IMR-90 (cell line): Measurements from ENCODE around the gene PLEKHG5. TPM values are rescaled to one million over a fixed set of nuclear protein-coding genes. Genes with fewer than 3 reads are reported as not detected.

ENCODE experiments used
- ATAC-seq: fragments of 200-7000 bp; cut with Tn5 transposase; 2 replicates; pipeline ENCODE4 v1.9.1; 2020; ENCODE audit warnings: low read depth, mild to moderate bottlenecking, moderate library complexity
- BruUV-seq: library from RNA; stranded (reverse); fragments of 400-500 nt; replicated peaks from 2 replicates; lab custom pipeline; 2021; lab: Mats Ljungman, UMichigan
- CTCF ChIA-PET: fragments of 300-600 bp; formaldehyde crosslinking; extraction: SDS; loops from one replicate; lab custom pipeline; 2021; ENCODE audit warnings: antibody characterized with exemption; lab: Yijun Ruan, JAX
- POLR2A ChIA-PET: fragments of 300-600 bp; sonication (Branson Sonifier 250); formaldehyde crosslinking; loops from one replicate; lab custom pipeline; 2022; ENCODE audit warnings: antibody characterized with exemption; ENCODE audit not compliant: unreplicated experiment; lab: Charles Lee
- DNase-seq: peaks from one replicate; pipeline ENCODE4 v3.0.0; 2013
- H2AFZ ChIP-seq: replicated peaks from 2 replicates; pipeline ENCODE3; 2013; ENCODE audit warnings: low read length, mild to moderate bottlenecking; ENCODE audit not compliant: poor library complexity
- H2AK5ac ChIP-seq: 2 replicates; pipeline ENCODE4 v1.6.1; 2013; ENCODE audit warnings: low read depth, low read length, inconsistent platforms
- H2AK9ac ChIP-seq: replicated peaks from 2 replicates; pipeline ENCODE3; 2013; ENCODE audit warnings: mild to moderate bottlenecking, low read depth, low read length, moderate library complexity; ENCODE audit not compliant: poor library complexity
- H2BK120ac ChIP-seq: 2 replicates; pipeline ENCODE4 v1.6.1; 2013; ENCODE audit warnings: low read depth, low read length, inconsistent platforms
- H2BK15ac ChIP-seq: 3 replicates; pipeline ENCODE4 v1.6.1; 2013; ENCODE audit warnings: low read depth, low read length, inconsistent platforms
- H2BK20ac ChIP-seq: 2 replicates; pipeline ENCODE4 v1.6.1; 2013; ENCODE audit warnings: low read depth, mild to moderate bottlenecking, inconsistent platforms, low read length, moderate library complexity
- H2BK5ac ChIP-seq: 2 replicates; pipeline ENCODE4 v1.6.1; 2013; ENCODE audit warnings: mild to moderate bottlenecking, low read depth, low read length, inconsistent platforms; ENCODE audit not compliant: poor library complexity, severe bottlenecking
- H3K14ac ChIP-seq: replicated peaks from 2 replicates; pipeline ENCODE4 v1.6.1; 2013; ENCODE audit warnings: low read depth, low read length, inconsistent platforms
- H3K18ac ChIP-seq: 2 replicates; pipeline ENCODE4 v1.6.1; 2013; ENCODE audit warnings: low read depth, low read length, control low read depth
- H3K23ac ChIP-seq: 2 replicates; pipeline ENCODE4 v1.6.1; 2013; ENCODE audit warnings: low read depth, low read length, inconsistent platforms
- H3K27ac ChIP-seq: 2 replicates; pipeline ENCODE4 v1.5.1; 2013; ENCODE audit warnings: mild to moderate bottlenecking, control low read depth, low read length; ENCODE audit not compliant: insufficient read depth
- H3K27me3 ChIP-seq: 2 replicates; pipeline ENCODE4 v1.6.1; 2013; ENCODE audit warnings: low read length; ENCODE audit not compliant: control insufficient read depth, insufficient read depth
- H3K36me3 ChIP-seq: 2 replicates; pipeline ENCODE4 v1.6.1; 2013; ENCODE audit warnings: low read length, mixed read lengths; ENCODE audit not compliant: control insufficient read depth, insufficient read depth
- H3K4ac ChIP-seq: 2 replicates; pipeline ENCODE4 v1.6.1; 2013; ENCODE audit warnings: low read depth, low read length, inconsistent platforms
- H3K4me1 ChIP-seq: 2 replicates; pipeline ENCODE4 v1.6.1; 2013; ENCODE audit warnings: low read length, mixed read lengths; ENCODE audit not compliant: control insufficient read depth, insufficient read depth
- H3K4me2 ChIP-seq: 2 replicates; pipeline ENCODE4 v1.6.1; 2013; ENCODE audit warnings: low read depth, mild to moderate bottlenecking, control low read depth, low read length, moderate library complexity
- H3K4me3 ChIP-seq: 2 replicates; pipeline ENCODE4 v1.5.1; 2013; ENCODE audit warnings: low read depth, mild to moderate bottlenecking, control low read depth, low read length, moderate library complexity; ENCODE audit not compliant: insufficient read depth
- H3K56ac ChIP-seq: 2 replicates; pipeline ENCODE4 v1.6.1; 2013; ENCODE audit warnings: low read length, inconsistent platforms; ENCODE audit not compliant: insufficient read depth; ENCODE audit errors: extremely low read depth
- H3K79me1 ChIP-seq, 2 experiments: 2 replicates each; pipeline ENCODE4 v1.6.1; 2013; ENCODE audit warnings: low read length in 2 of 2, inconsistent platforms in 1 of 2, low read depth in 1 of 2
- H3K9ac ChIP-seq: 2 replicates; pipeline ENCODE4 v1.6.1; 2013; ENCODE audit warnings: low read depth, low read length, control low read depth
- H3K9me1 ChIP-seq: 2 replicates; pipeline ENCODE4 v1.6.1; 2013; ENCODE audit warnings: low read length, inconsistent platforms; ENCODE audit not compliant: insufficient read depth
- H3K9me3 ChIP-seq: 2 replicates; pipeline ENCODE4 v1.6.1; 2013; ENCODE audit warnings: low read length; ENCODE audit not compliant: control insufficient read depth, insufficient read depth
- H4K20me1 ChIP-seq: 2 replicates; pipeline ENCODE4 v1.6.1; 2013; ENCODE audit warnings: low read length, inconsistent platforms; ENCODE audit not compliant: insufficient read depth
- H4K5ac ChIP-seq: 2 replicates; pipeline ENCODE4 v1.6.1; 2013; ENCODE audit warnings: mild to moderate bottlenecking, low read depth, low read length, control low read depth
- H4K8ac ChIP-seq, 2 experiments: 2 replicates each; pipeline ENCODE4 v1.6.1; 2013; ENCODE audit warnings: low read depth in 2 of 2, low read length in 2 of 2, control low read depth in 1 of 2, inconsistent platforms in 1 of 2
- H4K91ac ChIP-seq: 2 replicates; pipeline ENCODE4 v1.6.1; 2013; ENCODE audit warnings: low read depth, low read length, inconsistent platforms; ENCODE audit not compliant: insufficient read depth
- CEBPB ChIP-seq: IDR thresholded peaks from 2 replicates; pipeline ENCODE4 v1.6.1; 2012; ENCODE audit warnings: low read depth, low read length, improper control_type of control experiment
- FOS ChIP-seq: fragments of 150-350 bp; IDR thresholded peaks from 2 replicates; pipeline ENCODE4 v1.6.1; 2016; ENCODE audit warnings: low read depth, low read length
- MAFK ChIP-seq: IDR thresholded peaks from 2 replicates; pipeline ENCODE4 v1.6.1; 2012; ENCODE audit warnings: low read depth, low read length, improper control_type of control experiment
- MXI1 ChIP-seq: IDR thresholded peaks from 2 replicates; pipeline ENCODE4 v1.6.1; 2012; ENCODE audit warnings: low read depth, mild to moderate bottlenecking, low read length, moderate library complexity, borderline replicate concordance
- NFE2L2 ChIP-seq: fragments of 150-350 bp; IDR thresholded peaks from 2 replicates; pipeline ENCODE4 v1.6.1; 2016; ENCODE audit warnings: low read depth, mild to moderate bottlenecking, low read length
- RFX5 ChIP-seq: IDR thresholded peaks from 2 replicates; pipeline ENCODE4 v1.8.0; 2012; ENCODE audit warnings: low read depth, mild to moderate bottlenecking, low read length, moderate library complexity
- WGBS, 2 experiments: methylation state at CpG; one replicate each; pipeline versions ENCODE4 v1.1.5 to v1.1.7; 2013; ENCODE audit warnings: missing lambda C conversion rate in 2 of 2; ENCODE audit not compliant: insufficient read length in 1 of 2; ENCODE audit errors: extremely low coverage in 2 of 2; 5-methylcytosine and 5-hydroxymethylcytosine counted together
- dilution Hi-C: fragments of 300-500 bp; cut with HindIII; formaldehyde crosslinking; loops from one replicate; pipeline ENCODE4 v1.14.3; 2018; ENCODE audit warnings: low sequenced_read_pairs; ENCODE audit not compliant: unreplicated experiment
- in situ Hi-C: fragments of 300-500 bp; cut with MboI; formaldehyde crosslinking; loops from 3 replicates; pipeline ENCODE4 v1.14.3; 2019; ENCODE audit warnings: low sequenced_read_pairs, inconsistent platforms, mixed read lengths
- intact Hi-C: fragments of 100-400 bp; cut with micrococcal nuclease; formaldehyde crosslinking; loops from 2 replicates; pipeline ENCODE4 v1.10.0; 2022
- polyA plus RNA-seq, 3 experiments: library from polyadenylated mRNA; depleted of rRNA; stranded (reverse); fragments of >200 nt; gene quantifications; 2 replicates each; pipeline ENCODE4 v1.2.3, GENCODE V29; 2012; ENCODE audit warnings: low replicate concordance in 1 of 3
- total RNA-seq: library from RNA; depleted of rRNA; stranded (reverse); fragments of >200 nt; gene quantifications from 2 replicates; pipeline ENCODE4 v1.2.3, GENCODE V29; 2012
- TF ChIP-seq, protein P1 (sequence below): fragments of 150-350 bp; IDR thresholded peaks from 2 replicates; pipeline ENCODE4 v1.6.1; 2017; ENCODE audit warnings: mild to moderate bottlenecking, antibody characterized with exemption, low read length, low read depth

PLEKHG5 gene
- total and polyA plus RNA-seq, 2 of the 4 experiments (the other 2 are of a cell fraction) = 4.8 to 11.6 TPM

DNA sequence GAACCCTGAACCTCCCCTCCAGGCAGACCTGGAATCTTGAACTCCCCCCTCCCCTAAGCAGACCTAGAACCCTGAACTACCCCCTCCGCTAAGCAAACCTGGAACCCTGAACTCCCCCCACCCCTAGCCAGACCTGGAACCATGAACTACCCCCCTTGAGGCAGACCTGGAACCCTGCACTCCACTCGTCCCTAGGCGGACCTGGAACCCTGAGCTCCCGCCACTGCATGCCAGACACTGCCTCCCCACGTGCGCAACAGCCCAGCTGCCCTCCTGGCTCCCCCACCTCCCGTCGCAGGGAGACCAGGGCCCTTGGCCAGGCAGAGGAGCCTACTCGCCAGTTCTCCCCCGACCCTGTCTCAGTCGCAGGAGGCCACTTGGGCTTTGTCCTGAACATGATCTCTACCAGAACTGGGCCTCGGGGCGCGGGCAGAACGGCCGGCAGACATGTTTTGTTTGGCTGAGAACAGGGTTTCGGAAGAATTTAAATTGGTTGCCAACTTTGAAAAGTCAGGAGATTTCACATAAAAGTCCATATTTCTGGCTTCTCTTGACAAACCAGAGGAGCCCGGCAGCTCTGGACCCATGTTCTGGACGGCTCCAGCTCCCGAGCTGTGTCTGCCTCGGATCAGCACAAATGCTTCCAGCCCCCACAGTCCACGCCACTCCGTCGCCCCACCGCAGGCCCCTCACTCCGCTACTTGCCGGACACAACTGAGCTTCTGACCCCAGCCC, 9.2 kb upstream of the PLEKHG5 start (continued):
- TF ChIP-seq FOS = no peak

DNA sequence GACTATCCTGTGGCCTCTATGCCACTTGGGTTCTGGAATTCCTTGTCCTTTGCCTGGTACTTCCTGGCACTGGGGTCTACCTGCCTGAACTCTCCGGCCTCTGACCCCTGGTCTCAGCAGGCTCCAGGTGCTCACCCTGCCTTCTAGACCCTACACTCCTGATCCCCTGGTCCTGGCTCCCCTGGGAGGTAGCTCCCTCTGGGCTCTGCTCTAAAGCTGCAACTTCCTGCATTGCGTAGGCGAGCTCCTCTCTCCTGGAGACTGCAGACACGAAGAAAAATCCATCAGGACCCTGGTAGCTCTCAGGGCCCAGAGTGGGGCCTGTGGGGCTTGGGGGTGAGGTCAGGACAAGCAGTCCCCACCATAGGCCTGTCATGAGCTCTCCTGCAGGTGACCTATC, 7.8 kb upstream of the PLEKHG5 start:
- ATAC-seq (no peak), DNase-seq (no peak)
- H3K56ac ChIP-seq = no peak overlapping the region
- CTCF ChIA-PET = interaction anchor here (1.2 kb wide), 1 partner anchor 9 kb away, joined by 3 read pairs; no protein-coding TSS in a partner anchor
- POLR2A ChIA-PET = no interaction called here
- no peaks in the 10 kb centered on the region for H3K36me3 ChIP-seq
- no CpG with 5 or more reads among the region's 4 CpGs for WGBS, 2 experiments
- no TSS peak for BruUV-seq
- no peak overlapping the region for H2BK5ac ChIP-seq
- H2AFZ ChIP-seq = no peak overlapping the region
- H3K4ac ChIP-seq = no peak overlapping the region
- 0 out of 4 replicates have a peak, but pooled peaks cover 0 to 4% of the 10 kb centered on the region in 2 experiments for H3K79me1 ChIP-seq
- no peak overlapping the region for H4K91ac ChIP-seq
- no peaks in the 10 kb centered on the region for H4K20me1 ChIP-seq
- no peak overlapping the region for H4K5ac ChIP-seq
- no peak overlapping the region for H2BK20ac ChIP-seq
- H3K4me2 ChIP-seq = no peak overlapping the region
- TF ChIP-seq FOS = no peak
- no peak for TF ChIP-seq MAFK
- TF ChIP-seq, protein P1, sequence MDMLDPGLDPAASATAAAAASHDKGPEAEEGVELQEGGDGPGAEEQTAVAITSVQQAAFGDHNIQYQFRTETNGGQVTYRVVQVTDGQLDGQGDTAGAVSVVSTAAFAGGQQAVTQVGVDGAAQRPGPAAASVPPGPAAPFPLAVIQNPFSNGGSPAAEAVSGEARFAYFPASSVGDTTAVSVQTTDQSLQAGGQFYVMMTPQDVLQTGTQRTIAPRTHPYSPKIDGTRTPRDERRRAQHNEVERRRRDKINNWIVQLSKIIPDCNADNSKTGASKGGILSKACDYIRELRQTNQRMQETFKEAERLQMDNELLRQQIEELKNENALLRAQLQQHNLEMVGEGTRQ = no peak
- TF ChIP-seq CEBPB = no peak
- TF ChIP-seq RFX5 = no peak
- no peak for TF ChIP-seq MXI1
- no peak for TF ChIP-seq NFE2L2
- H3K27me3 ChIP-seq = peaks cover 7% of the 10 kb centered on the region
- H3K4me1 ChIP-seq = peaks cover 9% of the 10 kb centered on the region
- H2BK15ac ChIP-seq = no peak overlapping the region
- H2AK5ac ChIP-seq = no peak overlapping the region
- no peak overlapping the region for H2AK9ac ChIP-seq
- H3K27ac ChIP-seq = no peak overlapping the region
- no peak overlapping the region for H3K14ac ChIP-seq
- H3K18ac ChIP-seq = no peak overlapping the region
- H2BK120ac ChIP-seq = no peak overlapping the region
- no peak overlapping the region for H3K4me3 ChIP-seq
- intact Hi-C loops (no loop called here), dilution Hi-C loops (no loop called here), in situ Hi-C loops (loop anchor here (10.0 kb wide), 1 partner anchor 146 kb away; no protein-coding TSS in a partner anchor)
- no peak overlapping the region for H3K23ac ChIP-seq
- H4K8ac ChIP-seq = no peak overlapping the region
- H3K9ac ChIP-seq = no peak overlapping the region
- H3K9me1 ChIP-seq = no peaks in the 10 kb centered on the region
- H3K9me3 ChIP-seq = no peaks in the 10 kb centered on the region
